GM19240 (cell line): Measurements from ENCODE around the gene CAPN7.

Source experiments
- DNase-seq: peaks from one replicate; pipeline ENCODE4 v3.0.0; 2011; ENCODE audit warnings: low spot score; ENCODE audit not compliant: insufficient read length

The CAPN7 gene

DNA sequence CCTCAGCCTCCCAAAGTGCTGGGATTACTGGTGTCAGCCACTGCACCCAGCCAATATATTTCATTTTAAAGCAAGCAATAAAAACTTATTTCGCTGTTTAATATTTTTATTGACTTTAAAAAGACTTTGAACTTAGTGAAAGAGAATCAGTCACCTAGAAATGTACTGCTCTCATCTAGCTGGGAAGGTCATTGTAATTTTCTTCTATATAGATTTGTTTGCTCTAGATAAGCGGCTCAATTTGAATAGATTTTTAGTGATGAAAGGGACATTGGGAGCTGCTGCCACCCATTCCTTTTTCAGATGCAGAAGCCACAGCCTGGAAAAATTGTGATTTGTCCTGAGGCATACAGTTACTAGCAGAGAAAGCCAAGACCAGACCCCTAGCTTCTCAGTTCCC, 40.1 kb downstream of the CAPN7 start:
- no peak for DNase-seq

DNA sequence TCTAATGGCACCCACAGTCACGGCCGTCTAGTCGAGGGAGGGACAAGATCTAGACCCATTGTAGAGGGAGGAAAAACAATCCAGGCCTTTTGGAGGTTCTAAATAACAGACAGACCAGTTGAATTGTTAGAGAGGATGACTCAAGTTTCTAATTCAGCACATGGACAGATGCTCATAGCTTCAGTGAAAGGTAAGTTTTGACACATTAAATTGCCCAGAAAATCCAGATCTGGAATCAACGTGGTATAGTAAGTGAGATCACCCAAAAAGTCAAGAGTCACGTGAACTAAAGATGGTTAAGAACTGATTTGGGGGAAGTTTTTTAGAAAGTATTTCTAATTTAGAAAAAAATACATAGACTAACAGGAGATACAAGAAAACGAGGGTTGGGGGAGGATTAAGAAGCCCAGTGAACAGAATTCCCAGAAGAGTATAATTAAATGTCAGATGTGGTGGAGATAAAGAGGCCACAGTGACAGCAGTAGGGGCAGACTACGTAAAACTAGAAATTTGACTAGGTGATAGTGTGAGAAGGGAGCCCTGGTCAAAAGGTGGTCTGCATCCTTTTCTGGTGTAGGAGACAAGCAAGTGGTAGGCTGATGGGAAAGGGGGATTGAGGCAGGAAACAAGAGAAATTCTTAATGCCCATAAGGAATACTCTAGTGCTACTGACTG, 47.1 kb downstream of the CAPN7 start:
- DNase-seq, result no peak

DNA sequence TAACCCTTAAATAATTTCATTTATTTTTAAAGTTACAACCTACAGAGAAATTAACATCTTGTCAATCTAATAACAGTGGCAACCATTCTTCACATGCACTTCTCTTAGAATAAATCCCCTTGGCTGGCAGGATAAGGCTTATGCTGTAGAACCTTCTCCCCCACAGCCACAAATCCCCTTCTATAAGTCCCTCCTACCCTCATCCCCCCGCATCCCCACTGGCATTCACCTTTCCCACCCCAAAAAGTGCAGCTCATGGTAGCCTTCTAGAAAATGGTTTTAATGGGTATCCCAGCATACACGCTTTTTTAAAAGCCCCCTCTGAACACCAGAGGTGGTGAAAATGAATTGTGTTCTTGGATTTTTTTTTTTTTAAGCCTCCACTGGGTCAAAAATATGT, 49.2 kb downstream of the CAPN7 start:
- no peak for DNase-seq

DNA sequence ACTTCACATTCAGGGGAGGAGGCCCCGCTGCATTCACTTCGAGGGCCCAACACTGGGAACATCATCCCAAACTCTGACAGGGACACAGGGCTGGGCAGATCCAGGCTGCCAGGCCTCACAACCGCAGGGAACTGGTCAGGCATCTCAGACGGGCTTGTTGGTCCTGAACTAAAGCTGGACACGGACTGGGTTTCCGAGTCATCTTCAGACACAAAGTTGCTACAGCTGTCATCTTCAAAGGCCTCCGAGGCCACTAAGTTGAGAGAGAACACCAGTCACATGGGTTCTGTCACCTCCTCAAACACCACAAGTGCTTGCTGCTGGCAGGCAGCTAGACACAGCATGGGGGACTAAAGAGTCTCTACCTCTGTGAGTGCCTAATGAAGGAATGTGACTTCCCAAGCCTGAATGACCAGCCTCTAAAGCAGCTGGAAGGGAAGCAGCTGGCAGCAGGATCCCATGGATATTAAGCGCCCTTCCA, 50.9 kb downstream of the CAPN7 start:
- DNase-seq, result no peak

DNA sequence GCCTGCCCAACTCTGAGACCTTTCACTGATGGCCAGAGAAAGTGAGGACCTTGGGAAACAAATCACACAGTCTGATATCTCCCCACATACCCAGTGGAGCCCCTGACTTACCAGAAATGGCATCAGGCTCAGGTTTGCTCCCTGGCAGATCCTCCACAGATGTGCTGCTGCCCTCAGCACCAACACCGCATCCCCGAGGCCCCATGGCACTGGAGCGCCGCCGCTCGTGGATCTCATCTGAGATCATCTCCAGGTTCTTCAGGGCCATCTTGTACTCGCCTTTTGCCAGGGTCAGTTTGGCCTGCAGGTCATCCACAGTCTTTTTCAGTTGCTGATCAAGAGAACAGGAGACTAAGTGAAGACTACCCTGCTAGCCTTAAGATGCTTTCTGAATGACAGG, 52.7 kb downstream of the CAPN7 start:
- DNase-seq, result no peak

DNA sequence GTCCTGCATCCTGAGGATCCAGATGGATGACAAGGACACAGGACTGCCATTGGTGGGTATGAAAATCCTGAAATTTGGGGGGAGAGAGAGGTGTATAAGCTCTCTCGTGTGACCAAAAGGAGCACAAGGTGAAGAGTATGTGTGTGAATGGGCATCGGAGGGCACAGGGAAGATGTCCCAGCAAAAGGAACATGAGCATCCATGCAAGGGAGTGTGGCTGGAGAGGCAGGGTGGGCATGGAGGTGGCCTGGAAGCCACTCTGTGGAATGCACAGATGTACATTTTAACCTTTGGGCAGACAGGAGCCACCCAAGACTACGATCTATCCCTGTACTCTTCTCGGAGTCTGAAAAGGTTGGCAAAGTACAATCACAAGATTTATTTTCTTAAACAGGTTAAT, 54.5 kb downstream of the CAPN7 start:
- no peak for DNase-seq

DNA sequence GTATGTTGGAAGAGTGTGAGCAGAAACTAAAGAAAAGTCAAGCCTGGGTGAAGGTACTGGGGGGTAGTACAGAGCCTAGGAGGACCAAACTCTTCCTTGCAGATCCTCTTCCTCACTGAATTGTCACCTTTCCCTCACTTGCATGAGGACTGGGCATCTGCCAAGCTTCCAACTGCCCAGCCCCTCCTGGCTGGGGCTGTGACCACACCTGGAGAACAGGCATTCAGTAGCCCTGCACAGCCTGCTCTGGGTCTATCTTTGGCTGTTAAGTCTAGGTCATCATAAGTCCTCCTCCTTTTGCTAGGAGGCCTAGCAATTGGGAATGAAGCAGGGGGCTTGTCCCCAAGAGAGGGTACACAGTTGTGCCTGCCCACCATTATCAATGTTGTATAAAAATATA, 55.2 kb downstream of the CAPN7 start:
- DNase-seq, result no peak

DNA sequence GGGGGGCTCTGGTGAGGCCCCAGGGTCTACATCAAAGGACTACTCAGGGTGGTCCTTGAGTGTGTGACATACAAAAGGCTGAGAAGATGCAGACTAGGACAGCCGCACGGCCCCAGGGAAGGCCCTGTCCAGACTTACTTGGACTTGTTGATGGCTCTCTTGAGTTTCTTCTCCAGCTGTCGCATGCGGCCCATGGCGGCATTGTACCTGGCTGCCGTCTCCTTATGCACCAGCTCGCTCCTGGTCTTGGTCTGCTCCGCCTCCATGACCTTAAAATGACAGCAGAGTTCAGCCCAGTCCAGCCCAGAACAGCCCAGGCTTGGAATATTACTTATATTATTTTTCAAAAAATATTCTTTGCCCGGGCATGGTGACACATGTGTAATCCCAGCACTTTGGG, 56.0 kb downstream of the CAPN7 start:
- no peak for DNase-seq

DNA sequence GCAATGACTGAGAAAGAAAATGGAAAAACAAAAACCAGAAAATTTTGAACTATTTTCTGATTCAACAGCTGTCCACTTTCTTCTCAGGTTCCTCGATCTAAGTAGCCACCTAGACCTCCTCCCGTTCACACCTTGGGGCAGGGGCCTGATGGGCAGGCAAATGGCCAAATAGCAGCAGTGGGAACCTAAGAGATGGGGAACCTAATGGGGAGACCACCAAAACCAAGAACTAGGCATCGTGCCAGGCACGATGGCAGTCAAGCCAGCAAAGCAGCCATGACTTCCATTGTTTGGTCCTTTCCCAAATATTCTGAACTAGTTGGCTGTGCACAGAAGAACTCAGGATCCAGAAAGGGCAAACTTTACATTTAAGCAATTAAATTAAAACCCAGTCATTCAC, 57.1 kb downstream of the CAPN7 start:
- DNase-seq, result no peak

DNA sequence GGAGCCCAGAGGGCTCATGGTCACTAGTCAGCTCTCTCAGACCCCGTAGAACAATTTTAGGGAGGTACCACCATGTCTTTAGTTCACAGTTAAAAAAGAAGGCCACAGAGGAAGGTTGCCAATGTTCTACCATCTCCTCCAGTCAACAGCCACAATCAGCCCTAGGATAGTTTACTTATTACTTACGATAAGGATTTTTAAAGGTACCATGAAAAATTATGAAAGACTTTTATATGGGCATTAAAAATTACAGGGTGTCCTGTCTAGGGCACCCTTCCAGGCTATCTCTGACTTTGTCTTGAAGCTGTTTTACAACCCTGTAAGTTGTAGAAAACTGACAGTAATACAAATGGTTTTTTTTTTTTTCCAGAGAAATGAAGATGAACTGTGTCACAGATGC, 57.9 kb downstream of the CAPN7 start:
- DNase-seq, result no peak

DNA sequence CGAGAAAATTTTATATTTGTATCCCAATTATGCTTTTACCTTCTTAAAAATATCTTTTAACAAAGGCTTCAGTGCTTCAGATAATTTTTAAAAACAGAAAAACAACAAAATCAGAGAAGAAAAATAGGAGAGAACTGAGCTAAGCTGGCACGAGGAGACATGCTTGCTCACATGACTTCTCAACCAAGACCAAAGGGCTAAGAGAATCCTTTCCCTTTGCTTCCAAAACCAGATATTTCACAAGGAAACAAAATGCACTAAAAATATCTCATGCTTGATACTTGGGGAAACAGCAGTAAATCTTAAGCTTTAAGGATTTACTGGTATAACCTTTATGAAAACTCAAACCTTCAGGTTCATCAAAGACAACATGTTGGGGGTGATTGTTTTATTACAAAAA, 58.4 kb downstream of the CAPN7 start:
- DNase-seq, result no peak

DNA sequence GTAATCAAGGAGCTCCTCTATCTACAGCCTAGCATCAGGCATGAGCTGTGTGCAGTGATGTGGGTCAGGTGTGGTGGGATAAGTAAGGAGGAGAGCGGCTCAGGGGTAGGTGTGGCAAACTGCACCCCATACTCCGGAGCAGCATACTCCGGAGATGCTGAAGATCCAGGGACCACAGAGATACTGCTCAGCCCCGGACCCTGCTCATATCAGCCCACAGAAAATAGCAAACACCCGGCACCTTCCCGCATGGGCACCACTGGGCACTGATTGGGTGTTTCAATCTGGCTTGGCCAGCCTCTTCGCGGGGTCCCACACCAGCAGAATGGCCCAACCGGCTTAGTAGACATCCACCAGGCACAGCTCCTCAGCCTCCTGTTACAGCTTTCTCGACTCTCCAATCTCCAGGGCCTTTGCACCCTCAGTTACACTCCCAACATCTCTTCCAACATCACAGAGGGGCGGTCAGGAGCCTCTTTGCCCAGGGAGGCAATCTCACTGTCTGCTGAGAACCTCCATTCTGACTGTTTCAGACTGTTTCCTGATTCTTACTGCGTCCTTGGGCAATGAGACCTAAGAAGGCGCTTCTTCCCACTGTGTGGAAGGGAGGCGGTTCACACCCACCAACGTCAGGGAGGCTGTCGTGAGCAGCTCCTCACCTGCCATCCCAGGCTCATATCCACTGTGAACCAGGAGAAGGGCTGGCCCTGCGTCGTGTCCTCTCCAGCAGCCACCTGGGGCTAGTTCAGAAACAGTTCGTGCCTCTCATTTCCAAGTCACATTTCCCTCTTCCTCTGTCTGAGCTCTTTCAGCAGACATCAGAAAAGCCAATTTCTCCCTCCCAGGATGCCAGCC, 59.8 kb downstream of the CAPN7 start:
- no peak for DNase-seq

DNA sequence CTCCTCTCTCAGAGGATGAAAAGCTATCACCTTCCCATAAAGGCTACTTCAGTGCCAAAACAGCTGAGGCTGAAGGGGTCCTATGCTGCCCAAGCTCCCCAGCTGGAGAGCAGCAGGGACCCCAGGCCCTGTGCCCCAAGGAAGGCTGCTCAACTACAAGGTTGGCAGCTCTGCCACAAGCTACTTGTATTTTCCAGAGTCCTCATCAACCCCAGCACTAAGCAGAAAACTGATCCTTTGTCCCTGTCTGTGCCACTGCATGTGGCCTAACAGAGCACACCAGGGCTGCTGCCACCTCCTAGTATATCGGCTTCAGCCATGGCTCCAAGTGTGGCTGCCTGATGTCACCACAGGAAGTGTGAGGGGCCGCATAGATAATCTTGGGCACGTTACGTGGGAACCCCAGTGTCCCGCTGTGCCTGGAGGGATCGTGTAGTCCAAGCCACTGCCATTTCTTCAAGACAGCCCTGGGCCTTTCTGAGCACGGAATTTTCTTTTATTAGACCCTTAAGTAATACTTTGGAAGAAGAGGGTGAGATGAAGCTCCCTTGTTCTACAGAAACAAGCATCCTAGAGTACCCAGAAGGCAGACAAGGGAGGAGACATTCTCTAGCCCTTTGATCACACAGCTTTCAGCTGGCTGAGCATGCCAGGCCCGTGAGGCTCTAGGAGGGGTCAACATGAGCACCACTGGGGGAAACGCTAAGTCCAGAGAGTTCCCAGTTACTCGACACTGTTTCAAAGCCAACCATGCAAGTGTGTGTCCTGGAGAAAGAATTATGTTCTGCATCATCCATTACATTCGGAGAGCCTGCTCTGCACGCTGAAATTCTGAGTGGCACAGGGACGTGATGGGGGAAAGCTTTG, 60.7 kb downstream of the CAPN7 start:
- no peak for DNase-seq

DNA sequence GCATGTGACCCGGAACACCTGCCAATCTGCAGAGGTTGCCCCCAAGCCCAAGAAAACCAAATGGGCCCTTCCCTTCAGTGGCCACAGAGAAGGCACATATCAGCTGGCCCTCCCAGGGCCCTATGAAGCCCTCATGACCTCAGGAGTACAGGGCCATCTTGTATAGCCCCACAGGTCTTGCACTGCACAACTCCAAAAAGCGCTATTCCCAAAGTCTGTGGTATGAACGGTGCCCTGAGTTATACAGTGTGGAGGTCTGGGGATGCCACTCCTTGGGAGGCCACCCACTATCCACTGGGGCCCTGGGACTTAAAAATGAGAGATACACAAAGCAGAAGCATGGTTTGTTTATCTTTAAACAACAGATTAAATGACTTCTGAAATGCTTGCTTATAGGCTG, 61.5 kb downstream of the CAPN7 start:
- DNase-seq, result no peak

DNA sequence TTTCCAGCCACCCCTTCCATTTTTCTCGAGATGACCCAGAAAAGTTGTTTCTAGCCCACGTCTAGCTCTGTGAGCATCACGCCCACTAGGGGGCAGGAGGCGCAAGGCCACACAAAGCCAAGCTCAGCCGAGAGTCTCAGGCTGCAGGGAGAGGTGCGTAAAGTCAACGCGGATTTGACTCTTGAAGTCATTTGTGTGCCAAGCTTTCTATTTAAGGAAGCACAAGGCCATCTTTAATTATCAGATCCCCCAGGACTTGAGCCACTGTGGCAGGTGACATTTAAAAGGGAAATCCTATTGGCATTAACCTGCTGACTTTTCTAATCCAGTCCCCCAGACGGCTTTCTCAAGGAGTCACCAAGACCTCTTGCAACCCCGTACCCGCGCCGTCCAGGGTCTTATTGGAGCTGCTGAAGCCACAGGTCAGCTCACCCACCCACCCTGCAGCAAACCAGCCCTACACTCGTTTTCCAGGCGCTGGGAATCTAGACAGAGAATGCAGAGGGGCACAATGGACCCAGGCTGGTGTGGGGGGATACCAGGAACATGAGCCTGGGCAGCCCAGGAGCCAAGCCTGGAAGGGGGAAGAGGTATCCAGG, 62.1 kb downstream of the CAPN7 start:
- DNase-seq, result peak; percentile 67

DNA sequence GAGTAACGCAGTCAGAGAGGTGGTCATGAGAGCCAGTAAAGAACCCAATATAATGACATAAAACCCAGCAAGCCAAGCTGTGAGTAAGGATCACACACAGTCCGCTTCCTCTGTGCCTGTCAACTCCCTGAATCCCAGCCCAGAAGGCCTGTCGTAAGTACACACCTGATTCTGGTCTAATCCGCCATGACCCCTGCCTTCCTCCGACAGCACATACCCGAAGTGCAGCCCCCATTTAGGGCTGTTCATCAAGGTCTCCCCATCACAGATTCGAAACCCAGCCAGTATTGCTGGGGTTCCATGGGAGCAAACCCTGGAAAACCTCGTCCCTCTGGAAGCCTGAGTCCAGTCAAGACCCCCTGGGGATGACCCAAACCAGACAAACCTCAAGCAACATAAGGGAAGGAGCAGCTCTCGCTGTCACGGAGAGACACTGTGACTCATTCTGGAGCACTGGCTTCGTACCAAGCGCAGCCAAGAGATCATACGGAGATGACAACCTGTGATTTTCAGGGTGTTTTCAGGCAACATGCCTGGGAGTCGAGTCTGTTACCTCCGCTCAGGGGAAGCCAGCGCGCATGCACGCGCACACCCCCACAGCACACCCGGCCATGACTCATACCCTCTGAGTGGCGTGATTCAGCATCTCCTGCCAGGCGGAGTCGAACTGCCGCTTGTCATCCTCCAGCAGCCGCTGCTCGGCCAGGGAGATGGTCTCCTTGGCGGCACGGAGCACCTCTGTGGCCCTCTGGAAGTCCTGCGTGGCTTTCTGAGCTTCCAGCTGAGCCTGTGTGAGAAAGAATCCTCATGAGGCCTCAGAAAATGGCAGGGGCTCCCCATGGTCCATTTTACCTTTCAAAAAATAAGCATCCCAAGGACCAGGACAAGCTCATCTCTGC, 63.3 kb downstream of the CAPN7 start:
- DNase-seq, result peak; percentile 79

DNA sequence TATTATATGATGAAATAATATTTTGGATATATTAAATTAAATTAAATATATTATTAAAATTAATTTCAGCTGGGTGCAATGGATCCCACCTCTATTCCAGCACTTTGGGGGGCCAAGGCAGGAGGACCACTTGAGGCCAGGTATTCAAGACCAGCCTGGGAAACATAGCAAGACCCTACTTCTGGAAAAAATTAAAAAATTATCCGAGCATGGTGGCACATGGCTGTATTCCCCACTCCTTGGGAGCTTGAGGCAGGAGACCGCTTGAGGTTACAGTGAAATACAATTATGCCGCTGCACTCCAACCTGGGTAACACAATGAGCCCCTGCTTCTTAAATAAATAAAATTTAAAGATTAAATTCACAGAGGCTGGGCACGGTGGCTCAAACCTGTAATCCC, 65.0 kb downstream of the CAPN7 start:
- DNase-seq, result no peak

DNA sequence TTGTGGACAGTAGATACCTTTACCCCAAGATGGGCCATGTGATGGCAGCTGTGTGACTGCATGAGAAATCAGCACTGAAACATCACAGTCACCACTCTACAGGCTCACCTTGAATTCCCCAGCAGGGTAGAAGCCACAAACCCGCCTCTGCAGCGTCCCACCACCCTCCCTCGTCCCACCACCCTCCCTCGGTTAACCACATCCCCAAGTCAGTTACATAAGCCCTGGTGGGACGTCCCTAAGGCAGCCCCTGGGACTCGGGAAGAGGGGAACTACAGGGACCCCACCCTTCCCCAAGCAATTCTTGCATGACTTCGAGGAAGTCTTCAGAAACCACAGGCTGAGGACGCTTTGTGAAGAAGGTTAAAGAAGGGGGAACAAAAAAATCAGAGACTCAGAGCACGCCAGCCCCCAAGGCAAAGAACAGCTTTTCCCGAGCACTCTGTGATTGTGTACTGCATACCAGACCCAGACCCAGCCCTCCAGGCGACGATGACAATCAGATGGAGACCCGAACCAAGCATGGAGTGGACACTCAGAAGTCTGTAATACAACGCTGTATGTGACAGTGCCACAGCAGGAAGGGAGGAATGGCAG, 65.8 kb downstream of the CAPN7 start:
- DNase-seq, result peak; percentile 48

DNA sequence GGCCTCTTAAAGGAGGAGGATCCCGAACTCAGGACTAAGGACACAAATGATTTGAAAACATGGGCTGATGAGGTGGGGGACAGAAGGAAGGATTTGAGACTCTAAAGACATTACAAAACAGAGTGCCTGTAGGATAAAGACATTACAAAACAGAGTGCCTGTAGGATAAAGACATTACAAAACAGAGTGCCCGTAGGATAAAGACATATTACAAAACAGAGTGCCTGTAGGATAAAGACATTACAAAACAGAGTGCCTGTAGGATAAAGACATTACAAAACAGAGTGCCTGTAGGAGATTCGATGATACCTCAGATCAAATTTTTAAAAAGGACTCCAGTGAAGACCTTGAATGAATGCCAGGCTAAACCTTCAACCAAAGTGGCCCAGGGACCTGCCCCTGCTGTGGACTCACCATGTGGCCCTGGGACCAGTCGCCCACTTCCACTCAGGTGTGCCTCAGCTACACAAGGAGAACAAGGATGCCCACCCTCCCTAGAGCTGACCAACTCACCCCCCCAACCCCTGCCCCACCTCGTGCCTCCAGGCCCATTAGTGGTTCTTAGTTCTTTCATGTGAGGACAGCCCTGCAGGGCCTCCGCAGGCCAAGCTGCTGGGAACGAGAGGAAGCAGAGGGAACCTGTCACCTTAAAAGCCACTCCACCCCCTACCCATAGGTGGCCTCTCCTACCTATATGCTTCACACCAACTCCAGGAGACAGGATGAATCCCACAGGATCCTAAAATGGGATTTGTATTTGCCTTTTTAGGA, 66.6 kb downstream of the CAPN7 start:
- DNase-seq, result no peak
